Activated CD4-positive, alpha-beta T cell treated with anti-CD3 and anti-CD28 coated beads, Interleukin-2, amount 10 ng/mL, durations not matched to agents 24 days and 14 days (primary cell): Measurements from ENCODE around the gene MICAL3. TPM values are rescaled to one million over a fixed set of nuclear protein-coding genes. Genes with fewer than 3 reads are reported as not detected.
"Not testable (repeated sequence)": the region's sequence is repeated elsewhere in the genome, so short reads cannot be mapped to it uniquely, and the experiment has no call there.

Experiments used
- DNase-seq: peaks from one replicate; pipeline ENCODE4 v3.0.0; 2022
- H3K27ac Mint-ChIP-seq: one replicate; pipeline ENCODE4 v1.8.0; 2022; ENCODE audit warnings: mild to moderate bottlenecking, mixed read lengths
- H3K27me3 Mint-ChIP-seq: one replicate; pipeline ENCODE4 v1.8.0; 2022; ENCODE audit warnings: mixed read lengths
- H3K36me3 Mint-ChIP-seq: one replicate; pipeline ENCODE4 v1.8.0; 2022; ENCODE audit warnings: low read depth, mild to moderate bottlenecking, mixed read lengths
- H3K4me1 Mint-ChIP-seq: one replicate; pipeline ENCODE4 v1.8.0; 2021; ENCODE audit warnings: mixed read lengths
- H3K4me3 Mint-ChIP-seq: one replicate; pipeline ENCODE4 v1.8.0; 2022; ENCODE audit warnings: mild to moderate bottlenecking, moderate library complexity, mixed read lengths
- H3K9me3 Mint-ChIP-seq: one replicate; pipeline ENCODE4 v1.8.0; 2021; ENCODE audit warnings: mixed read lengths
- intact Hi-C: fragments of 100-400 bp; cut with micrococcal nuclease; formaldehyde crosslinking; loops from one replicate; pipeline ENCODE4 v1.15.1; 2023
- total RNA-seq: library from RNA; stranded (reverse); gene quantifications from 2 replicates; pipeline ENCODE4 v1.2.3, GENCODE V29; 2022

Gene MICAL3, protein sequence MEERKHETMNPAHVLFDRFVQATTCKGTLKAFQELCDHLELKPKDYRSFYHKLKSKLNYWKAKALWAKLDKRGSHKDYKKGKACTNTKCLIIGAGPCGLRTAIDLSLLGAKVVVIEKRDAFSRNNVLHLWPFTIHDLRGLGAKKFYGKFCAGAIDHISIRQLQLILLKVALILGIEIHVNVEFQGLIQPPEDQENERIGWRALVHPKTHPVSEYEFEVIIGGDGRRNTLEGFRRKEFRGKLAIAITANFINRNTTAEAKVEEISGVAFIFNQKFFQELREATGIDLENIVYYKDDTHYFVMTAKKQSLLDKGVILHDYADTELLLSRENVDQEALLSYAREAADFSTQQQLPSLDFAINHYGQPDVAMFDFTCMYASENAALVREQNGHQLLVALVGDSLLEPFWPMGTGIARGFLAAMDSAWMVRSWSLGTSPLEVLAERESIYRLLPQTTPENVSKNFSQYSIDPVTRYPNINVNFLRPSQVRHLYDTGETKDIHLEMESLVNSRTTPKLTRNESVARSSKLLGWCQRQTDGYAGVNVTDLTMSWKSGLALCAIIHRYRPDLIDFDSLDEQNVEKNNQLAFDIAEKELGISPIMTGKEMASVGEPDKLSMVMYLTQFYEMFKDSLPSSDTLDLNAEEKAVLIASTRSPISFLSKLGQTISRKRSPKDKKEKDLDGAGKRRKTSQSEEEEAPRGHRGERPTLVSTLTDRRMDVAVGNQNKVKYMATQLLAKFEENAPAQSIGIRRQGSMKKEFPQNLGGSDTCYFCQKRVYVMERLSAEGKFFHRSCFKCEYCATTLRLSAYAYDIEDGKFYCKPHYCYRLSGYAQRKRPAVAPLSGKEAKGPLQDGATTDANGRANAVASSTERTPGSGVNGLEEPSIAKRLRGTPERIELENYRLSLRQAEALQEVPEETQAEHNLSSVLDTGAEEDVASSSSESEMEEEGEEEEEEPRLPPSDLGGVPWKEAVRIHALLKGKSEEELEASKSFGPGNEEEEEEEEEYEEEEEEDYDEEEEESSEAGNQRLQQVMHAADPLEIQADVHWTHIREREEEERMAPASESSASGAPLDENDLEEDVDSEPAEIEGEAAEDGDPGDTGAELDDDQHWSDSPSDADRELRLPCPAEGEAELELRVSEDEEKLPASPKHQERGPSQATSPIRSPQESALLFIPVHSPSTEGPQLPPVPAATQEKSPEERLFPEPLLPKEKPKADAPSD (N-terminal part only)
- total RNA-seq, result 47.0 and 51.2 TPM in 2 replicates

DNA sequence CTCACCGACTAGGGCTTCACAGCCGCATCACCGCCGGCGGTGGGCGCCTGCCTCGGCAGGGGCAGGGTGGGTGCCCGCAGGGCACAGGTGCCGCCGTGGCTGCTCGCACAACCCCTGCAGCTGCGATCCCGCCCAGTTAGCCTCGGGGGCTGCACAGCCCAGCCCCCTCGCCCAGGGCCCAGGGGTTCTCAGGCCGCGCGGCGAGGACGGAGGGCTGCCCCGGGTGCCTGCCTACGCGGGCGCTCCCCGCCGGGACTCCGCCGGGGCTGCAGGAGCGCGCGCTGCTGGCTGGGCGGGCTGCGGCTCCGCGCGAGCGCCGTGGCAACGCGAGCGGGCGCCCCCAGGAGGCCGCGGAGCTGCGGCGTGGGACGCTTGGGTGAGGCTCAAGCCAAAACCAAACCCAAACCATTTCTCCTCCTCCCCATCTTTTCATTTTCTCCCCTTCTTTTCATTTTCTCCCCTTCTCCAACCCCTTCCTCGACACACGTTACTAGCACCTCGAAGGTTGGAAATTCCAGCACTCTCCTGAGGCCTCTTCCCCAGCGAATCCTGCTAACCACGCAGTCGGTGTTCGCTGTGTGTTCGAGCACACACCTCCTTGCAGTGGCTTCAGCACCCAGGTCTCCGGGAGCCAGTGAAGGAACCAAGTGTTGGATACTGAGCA lies at the start of gene MICAL3:
MICAL3 (minus strand) TSS at position 286 of the 664 bp plus-strand sequence. CDS start 117,749 bp downstream, outside the sequence.
- Mint-ChIP-seq H3K9me3 (no peaks in the 10 kb centered on the region), H3K4me1 (peaks cover 13% of the 10 kb centered on the region), H3K27ac (peak within 1 kb of the TSS; percentile 83), H3K36me3 (no peaks in the 10 kb centered on the region), H3K27me3 (peaks cover 63% of the 10 kb centered on the region), H3K4me3 (peak within 1 kb of the TSS; percentile 86)
- intact Hi-C loops, result loop anchor here (1.0 to 10.0 kb wide), 3 partner anchors 50 to 194 kb away; no protein-coding TSS in a partner anchor
- peak; percentile 92 for DNase-seq

DNA sequence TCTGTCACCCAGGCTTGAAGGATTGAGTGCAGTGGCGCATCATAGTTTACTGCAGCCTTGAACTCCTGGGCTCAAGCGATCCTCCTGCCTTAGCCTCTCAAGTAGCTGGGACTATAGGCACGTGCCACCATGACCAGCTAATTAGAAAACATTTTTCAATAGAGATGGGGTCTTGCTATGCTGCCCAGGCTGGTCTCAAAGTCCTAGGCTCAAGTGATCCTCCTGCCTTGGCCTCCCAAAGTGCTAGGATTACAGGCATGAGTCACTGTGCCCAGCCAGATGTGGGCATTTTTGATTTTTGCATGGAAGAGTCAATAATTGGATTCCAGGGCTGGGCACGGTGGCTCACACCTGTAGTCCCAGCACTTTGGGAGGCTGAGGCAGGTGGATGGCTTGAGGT lies 49.6 kb upstream of the MICAL3 start:
- H3K4me3 Mint-ChIP-seq, H3K9me3 Mint-ChIP-seq, DNase-seq, H3K27ac Mint-ChIP-seq, H3K36me3 Mint-ChIP-seq, intact Hi-C loops: not testable (repeated sequence)
- H3K4me1 Mint-ChIP-seq, result peaks cover 16% of the 10 kb centered on the region
- H3K27me3 Mint-ChIP-seq, result peaks cover 14% of the 10 kb centered on the region

DNA sequence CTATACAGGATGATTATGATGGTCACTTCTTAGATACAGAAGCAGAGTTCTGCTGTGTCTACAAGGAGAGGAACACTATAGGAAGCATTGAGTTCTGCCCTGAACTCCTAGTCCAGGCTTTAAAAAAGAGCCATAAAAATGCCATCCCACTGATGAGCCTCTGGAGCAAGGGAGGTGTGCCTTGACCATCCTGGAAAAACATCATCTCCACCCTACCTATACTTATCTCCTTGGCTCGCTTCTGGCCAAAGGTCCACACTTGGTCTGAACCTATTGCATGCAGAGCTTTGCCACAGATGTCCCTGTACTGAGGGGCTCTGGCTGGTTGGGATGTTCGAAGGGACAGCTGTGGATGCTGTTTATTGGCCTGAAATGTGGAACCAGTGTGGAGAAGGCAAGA lies 49.1 kb upstream of the MICAL3 start:
- Mint-ChIP-seq H3K4me1 (peaks cover 13% of the 10 kb centered on the region), H3K4me3 (no peak overlapping the region), H3K36me3 (peaks cover 3% of the 10 kb centered on the region), H3K9me3 (no peaks in the 10 kb centered on the region), H3K27me3 (peaks cover 17% of the 10 kb centered on the region), H3K27ac (no peak overlapping the region)
- DNase-seq, result no peak
- intact Hi-C loops, result no loop called here

DNA sequence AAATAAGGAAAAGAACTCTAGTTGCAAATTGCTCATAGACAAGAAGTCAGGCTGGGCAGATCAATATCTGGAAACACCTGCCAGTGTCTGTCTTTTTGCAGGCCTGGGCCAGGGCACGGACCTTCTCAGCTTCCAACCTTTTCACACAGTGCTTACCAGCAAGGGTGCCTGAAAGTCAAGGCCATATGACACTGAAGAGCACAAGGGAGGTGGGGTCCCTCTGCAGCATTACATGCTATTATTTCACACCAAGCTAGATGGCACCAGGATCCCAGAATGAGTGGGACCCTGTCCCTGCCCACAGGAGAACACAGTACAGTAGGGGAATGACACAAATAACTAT lies 47.6 kb upstream of the MICAL3 start:
- DNase-seq, result no peak
- Mint-ChIP-seq H3K4me3 (no peak overlapping the region), H3K9me3 (no peaks in the 10 kb centered on the region), H3K27ac (no peak overlapping the region), H3K36me3 (no peaks in the 10 kb centered on the region), H3K27me3 (peaks cover 26% of the 10 kb centered on the region), H3K4me1 (peaks cover 7% of the 10 kb centered on the region)
- intact Hi-C loops, result no loop called here

DNA sequence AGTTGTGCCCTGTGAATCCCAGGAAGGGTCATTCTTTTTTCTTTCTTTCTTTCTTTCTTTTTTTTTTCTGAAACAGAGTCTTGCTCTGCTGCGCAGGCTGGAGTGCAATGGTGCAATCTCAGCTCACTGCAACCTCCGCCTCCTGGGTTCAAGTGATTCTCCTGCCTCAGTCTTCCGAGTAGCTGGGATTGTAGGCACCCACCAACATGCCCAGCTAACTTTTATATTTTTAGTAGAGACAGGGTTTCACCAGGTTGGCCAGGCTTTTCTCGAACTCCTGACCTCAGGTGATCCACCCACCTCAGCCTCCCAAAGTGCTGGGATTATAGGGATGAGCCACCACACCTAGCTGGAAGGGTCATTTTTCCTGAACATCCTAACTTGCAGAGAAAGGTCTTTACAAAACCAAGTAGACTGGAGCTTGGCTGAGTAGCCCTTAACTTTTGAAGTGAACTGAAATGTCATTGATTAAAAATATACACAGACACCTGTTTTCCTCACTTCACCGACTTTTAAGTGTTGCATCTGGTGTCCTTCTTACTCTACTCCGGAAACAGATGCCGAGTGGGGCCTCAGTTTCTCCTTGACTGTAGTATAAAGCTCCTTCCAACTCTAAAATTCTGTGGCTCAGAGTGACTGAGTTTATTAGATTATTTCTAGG lies 47.1 kb upstream of the MICAL3 start:
- H3K9me3 Mint-ChIP-seq, H3K4me3 Mint-ChIP-seq, H3K4me1 Mint-ChIP-seq, H3K27ac Mint-ChIP-seq, DNase-seq, H3K36me3 Mint-ChIP-seq, intact Hi-C loops: not testable (repeated sequence)
- peaks cover 29% of the 10 kb centered on the region for H3K27me3 Mint-ChIP-seq

DNA sequence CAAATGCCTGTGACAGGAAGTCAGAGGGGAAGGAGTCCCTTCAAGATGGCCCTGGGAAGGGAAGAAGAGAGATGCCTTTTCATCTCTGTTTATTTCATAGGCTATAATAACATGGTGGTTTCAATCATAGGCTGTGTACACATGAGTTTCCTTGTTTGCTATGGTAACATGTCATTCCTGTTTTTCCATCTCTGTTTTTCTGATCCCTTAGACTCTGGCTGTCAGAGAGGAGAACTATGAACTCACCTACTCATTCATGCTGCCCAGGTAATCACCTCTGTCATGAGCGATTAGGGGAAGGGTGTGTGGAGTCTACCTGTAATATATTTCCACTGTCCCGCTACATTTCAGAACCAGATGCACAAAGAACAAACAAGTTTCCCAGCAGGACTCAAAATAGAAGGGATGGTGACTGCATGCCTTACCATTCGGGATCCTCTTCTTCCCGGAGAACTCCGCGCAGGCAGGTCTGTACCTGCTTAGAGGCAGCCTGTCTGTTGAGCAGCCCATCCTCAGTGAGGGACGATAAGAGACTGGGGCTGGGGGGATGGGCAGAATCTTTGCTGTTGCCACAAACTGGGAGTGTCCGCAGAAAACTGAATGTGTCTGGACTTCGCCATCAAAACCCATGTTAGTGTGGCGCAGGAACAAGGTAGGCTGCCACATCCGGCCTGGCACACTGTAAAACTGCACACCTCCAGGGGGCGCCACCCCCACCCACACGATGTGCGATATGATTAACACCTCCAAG lies 46.4 kb upstream of the MICAL3 start:
- H3K9me3 Mint-ChIP-seq, result no peaks in the 10 kb centered on the region
- intact Hi-C loops, result no loop called here
- H3K4me1 Mint-ChIP-seq, result no peaks in the 10 kb centered on the region
- no peak for DNase-seq
- H3K36me3 Mint-ChIP-seq, result no peaks in the 10 kb centered on the region
- H3K27ac Mint-ChIP-seq, result no peak overlapping the region
- H3K27me3 Mint-ChIP-seq, result peaks cover 35% of the 10 kb centered on the region
- no peak overlapping the region for H3K4me3 Mint-ChIP-seq

DNA sequence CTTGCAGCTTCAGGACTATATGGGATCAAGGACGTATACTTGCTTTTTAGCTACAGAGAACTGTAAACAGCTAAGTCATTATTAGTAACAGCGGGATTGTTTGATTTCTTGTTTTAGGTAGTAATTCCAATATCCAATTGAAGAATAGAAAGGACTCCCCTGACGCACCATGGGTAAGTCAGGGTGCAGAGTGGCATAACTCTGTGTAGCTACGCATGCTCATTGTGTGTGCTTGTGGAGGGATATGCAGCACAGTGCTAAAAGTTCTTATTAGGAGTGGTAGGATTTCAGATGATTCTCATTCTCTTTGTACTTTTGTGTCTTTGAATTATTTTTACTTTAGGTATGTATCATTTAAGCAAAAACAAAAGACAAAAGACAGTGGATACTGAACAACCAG lies 45.7 kb upstream of the MICAL3 start:
- no peak overlapping the region for H3K4me3 Mint-ChIP-seq
- no peaks in the 10 kb centered on the region for H3K9me3 Mint-ChIP-seq
- H3K27me3 Mint-ChIP-seq, result peaks cover 42% of the 10 kb centered on the region
- DNase-seq, result no peak
- no peaks in the 10 kb centered on the region for H3K4me1 Mint-ChIP-seq
- intact Hi-C loops, result no loop called here
- H3K36me3 Mint-ChIP-seq, result no peaks in the 10 kb centered on the region
- H3K27ac Mint-ChIP-seq, result no peak overlapping the region

DNA sequence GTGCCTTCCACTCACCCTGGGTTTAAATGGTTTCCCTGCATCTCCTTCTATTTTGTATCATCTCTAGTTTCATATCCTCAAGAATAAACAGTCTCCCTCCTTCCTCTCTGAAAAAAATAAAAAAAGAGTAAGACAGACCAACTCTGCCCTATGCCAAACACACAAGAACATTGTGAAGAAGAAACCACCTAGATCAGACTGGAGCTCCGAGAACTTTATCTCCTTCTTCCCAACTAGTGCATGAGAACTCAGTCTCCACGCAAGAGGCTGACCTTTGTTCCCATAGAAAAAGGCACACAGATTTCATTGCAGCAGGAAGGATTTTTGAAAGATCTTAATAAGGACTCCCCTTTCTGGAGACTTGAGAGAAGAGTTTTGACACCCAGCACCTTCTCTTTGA lies 44.7 kb upstream of the MICAL3 start:
- intact Hi-C loops, result no loop called here
- H3K27ac Mint-ChIP-seq, result no peak overlapping the region

DNA sequence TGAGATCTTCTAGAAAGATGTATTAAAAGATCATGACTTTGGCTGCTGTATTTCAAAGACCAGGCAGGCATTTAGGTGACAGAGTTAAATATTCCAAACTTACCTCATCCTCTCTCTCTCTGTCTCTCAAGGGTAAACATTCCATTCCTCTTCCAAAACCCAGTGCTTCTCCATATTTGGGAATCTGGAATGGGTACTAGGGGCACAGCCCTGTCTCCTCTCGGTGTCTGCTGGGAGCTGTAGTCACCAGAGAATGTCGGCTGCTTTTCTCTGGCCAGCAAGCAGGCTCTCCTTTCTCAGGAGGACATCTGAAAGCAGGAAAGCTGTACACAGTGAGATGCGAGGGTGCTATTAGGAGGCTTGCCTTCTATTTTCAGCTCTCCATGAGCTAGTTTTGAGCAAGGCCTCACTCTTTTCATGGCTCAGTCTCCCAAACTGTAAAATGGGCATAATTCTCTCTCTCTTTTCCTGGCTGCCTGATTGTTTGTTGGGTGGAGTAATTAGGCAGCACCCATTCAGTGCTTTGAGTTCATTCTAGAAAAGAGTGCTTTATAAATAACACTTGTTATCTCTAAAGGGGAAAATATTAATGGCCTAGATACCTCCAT lies 44.1 kb upstream of the MICAL3 start:
- Mint-ChIP-seq H3K4me1 (no peaks in the 10 kb centered on the region), H3K27ac (no peak overlapping the region), H3K4me3 (no peak overlapping the region), H3K9me3 (no peaks in the 10 kb centered on the region), H3K27me3 (peaks cover 49% of the 10 kb centered on the region), H3K36me3 (no peaks in the 10 kb centered on the region)
- DNase-seq, result no peak
- intact Hi-C loops, result no loop called here

More for the DNA sequence above, 44.7 kb upstream of the MICAL3 start:
- Mint-ChIP-seq H3K9me3 (no peaks in the 10 kb centered on the region), H3K4me1 (no peaks in the 10 kb centered on the region), H3K4me3 (no peak overlapping the region), H3K27me3 (peaks cover 47% of the 10 kb centered on the region), H3K36me3 (no peaks in the 10 kb centered on the region)
- no peak for DNase-seq

DNA sequence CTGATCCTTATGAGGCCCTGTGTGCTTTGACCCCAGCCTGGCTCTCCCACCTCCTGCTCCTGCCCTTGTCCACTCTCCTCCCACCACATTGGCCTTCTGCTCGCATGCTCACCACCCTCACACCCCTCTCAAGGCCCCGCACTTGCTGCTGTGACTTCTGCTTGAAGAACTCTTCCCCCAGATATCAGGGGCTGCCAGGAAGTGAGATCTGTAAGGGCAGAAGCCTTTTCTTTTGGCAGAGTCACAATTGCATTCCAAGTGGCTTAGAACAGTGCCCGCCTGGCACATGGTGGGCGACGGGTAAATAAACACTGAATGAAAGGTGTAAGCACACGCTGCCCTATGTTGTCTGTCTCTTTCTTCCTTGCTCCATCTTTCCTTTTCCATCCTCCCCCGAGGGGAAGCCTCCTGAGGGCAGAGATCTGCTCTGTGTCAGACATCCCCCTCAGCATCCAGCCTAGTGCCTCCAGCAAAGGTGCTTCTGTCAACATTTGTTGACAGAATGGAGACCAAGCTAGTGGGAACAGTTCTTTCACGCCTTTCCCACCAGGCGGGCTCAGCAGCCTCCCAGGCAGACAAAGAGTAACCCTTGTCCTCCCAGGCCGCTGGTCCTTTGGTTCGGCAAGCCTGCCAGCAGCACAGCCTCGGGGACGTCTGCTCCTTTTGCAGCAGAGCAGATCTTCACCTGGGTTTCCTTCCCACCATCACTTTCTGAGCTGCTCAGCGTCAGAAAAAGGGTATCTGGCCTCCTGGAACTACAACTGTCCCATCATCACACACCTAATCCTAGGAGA lies 43.4 kb upstream of the MICAL3 start:
- DNase-seq, result no peak
- Mint-ChIP-seq H3K27me3 (peaks cover 49% of the 10 kb centered on the region), H3K4me1 (no peaks in the 10 kb centered on the region), H3K9me3 (no peaks in the 10 kb centered on the region), H3K4me3 (no peak overlapping the region), H3K36me3 (no peaks in the 10 kb centered on the region), H3K27ac (no peak overlapping the region)
- intact Hi-C loops, result no loop called here

DNA sequence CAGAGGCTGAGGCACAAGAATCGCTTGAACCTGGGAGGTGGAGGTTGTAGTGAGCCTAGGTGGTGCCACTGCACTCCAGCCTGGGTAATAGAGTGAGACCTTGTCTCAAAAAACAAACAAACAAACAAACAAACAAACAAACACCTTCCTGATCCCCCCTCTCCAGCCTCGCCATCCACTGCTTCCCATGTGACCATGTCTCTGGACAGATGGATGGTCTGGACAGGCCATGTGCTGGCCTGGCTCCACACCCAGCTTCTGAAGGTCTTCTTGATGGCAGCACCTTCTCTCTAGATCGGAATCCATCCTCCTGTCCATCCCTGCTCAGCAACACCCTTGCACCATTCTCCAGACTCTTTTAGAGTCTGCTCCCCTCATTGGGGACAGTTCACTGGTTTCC lies 42.8 kb upstream of the MICAL3 start:
- intact Hi-C loops, result no loop called here
- no peaks in the 10 kb centered on the region for H3K9me3 Mint-ChIP-seq
- no peak overlapping the region for H3K4me3 Mint-ChIP-seq
- no peaks in the 10 kb centered on the region for H3K36me3 Mint-ChIP-seq
- no peaks in the 10 kb centered on the region for H3K4me1 Mint-ChIP-seq
- H3K27me3 Mint-ChIP-seq, result peaks cover 49% of the 10 kb centered on the region
- H3K27ac Mint-ChIP-seq, result no peak overlapping the region
- DNase-seq, result no peak
